ENCODE data around the gene CFHR2.
"Not testable (repeated sequence)": the region's sequence is repeated elsewhere in the genome, so short reads cannot be mapped to it uniquely, and the experiment has no call there.

The CFHR2 gene

DNA sequence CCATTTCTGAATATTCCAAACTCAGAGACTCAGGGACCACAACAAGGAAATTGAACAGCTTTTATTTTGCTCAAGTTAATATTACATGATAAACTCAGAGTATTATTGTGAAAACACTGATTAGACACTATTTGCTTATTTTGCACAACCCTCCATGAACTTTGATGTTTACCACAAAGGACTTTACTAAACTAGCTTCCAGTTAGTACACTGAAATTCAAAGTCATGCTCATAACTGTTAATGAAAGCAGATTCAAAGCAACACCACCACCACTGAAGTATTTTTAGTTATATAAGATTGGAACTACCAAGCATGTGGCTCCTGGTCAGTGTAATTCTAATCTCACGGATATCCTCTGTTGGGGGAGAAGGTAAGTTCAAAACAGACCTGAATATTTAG, at the start of gene CFHR2:
Gene CFHR2, plus strand, starts transcription at position 171 of the 400 bp plus-strand sequence. Its CDS starts 143 bp downstream, at position 314.
- not testable (repeated sequence) for DNase-seq (ENCODE audit: insufficient read length, low spot score)
- FAIRE-seq: peak; percentile 90

DNA sequence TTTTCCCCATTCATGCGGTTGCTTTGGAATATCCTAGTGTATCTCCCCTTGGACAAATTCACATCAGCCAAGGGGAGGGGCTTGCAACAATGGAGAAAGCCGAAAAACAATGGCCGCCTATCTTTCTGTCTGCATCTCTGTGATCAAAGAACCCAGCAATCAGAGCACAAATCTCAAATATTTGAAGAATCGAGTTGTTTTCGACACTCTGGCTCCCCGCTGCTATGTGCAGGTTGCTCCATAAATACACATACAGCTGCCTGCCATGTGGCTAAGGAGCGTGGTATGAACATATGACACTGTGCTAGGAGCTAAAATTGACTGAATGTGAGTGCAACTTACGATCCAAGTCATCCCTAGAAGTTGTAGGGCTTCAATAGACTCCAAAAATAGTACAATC, 47.2 kb upstream of the CFHR2 start:
- no peak for DNase-seq (ENCODE audit: insufficient read length, low spot score)
- no peak for TF ChIP-seq POLR2A (IDR thresholded peaks at IDR 0.05; ENCODE audit: low read depth, low read length)
- FAIRE-seq: no peak

DNA sequence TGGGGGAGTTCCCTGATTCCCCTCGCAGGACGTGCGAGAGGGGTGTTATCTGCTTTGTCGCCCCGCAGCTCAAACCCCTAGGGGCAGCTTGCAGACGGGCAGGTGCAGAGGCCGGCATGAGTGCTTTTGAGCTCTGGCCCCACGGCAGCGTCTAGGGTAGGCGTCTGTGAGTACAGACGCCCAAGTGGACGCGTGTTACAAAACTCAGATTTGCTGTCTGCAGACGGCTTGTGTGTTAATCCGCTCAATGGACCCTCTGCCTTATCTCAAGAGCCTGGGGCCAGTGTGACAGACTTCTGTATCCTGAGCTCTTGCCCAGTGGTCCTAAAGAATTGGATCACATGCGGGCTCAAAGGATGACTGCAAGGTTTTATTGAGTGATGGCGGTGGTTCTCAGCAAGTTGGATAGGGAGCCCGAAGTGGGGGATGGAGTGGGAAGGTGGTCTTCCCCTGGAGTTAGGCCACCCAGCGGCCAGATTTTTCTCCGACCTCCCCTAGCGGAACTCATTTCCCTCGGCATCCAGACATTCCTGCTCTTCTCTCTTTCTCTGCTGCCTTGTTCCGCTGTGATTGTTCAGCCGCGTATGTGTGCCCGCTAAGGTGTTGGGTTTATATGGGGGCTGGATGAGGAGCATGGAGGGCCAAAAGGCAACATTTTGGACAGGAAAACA, 46.2 kb upstream of the CFHR2 start:
- no peak for TF ChIP-seq POLR2A (IDR thresholded peaks at IDR 0.05; ENCODE audit: low read depth, low read length)
- DNase-seq (ENCODE audit: insufficient read length, low spot score) (no peak), FAIRE-seq (no peak)

DNA sequence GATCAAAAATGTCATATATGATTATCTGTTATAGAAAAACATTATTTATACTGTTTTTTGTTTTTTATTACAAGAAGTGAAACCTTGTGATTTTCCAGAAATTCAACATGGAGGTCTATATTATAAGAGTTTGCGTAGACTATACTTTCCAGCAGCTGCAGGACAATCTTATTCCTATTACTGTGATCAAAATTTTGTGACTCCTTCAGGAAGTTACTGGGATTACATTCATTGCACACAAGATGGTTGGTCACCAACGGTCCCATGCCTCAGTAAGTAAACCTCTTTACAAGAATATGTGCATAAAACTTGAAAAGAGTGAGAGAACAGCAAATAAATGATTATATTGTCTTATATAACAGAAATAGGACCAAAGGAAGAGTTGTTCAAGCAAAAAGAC, 41.2 kb upstream of the CFHR2 start:
- no peak for TF ChIP-seq POLR2A (IDR thresholded peaks at IDR 0.05; ENCODE audit: low read depth, low read length)
- FAIRE-seq (no peak), DNase-seq (ENCODE audit: insufficient read length, low spot score) (no peak)

DNA sequence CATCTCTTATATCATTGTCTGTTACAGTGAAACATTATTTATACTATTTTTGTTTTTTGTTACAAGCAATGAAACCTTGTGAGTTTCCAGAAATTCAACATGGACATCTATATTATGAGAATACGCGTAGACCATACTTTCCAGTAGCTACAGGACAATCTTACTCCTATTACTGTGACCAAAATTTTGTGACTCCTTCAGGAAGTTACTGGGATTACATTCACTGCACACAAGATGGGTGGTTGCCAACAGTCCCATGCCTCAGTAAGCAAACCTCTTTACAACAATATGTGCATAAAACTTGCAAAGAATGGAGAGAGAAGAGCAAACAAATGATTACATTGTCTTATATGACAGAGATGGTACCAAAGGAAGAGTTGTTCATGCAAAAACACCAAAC, 33.3 kb upstream of the CFHR2 start:
- FAIRE-seq: no peak
- DNase-seq (ENCODE audit: insufficient read length, low spot score): no peak
- TF ChIP-seq POLR2A (IDR thresholded peaks at IDR 0.05; ENCODE audit: low read depth, low read length): no peak

DNA sequence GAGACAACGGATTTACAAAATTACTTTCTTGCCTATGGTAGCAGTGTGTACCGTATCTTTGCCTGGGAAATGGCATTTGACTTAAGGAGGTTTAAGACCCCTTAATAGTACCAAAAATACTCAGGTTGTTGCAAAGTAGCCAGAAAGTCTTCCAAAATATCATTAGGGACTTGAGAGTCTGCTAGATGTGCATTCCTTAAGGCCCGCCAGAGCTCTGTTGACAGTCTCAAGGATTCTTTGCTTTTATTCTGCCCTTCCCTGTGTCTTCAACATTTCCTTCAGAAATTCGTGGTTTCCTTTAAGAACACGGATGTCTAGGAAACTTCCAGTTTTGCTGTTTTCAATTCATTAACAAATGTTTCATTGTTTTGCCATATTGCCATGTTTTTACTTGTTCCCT, 31.3 kb upstream of the CFHR2 start:
- not testable (repeated sequence) for DNase-seq (ENCODE audit: insufficient read length, low spot score); FAIRE-seq

DNA sequence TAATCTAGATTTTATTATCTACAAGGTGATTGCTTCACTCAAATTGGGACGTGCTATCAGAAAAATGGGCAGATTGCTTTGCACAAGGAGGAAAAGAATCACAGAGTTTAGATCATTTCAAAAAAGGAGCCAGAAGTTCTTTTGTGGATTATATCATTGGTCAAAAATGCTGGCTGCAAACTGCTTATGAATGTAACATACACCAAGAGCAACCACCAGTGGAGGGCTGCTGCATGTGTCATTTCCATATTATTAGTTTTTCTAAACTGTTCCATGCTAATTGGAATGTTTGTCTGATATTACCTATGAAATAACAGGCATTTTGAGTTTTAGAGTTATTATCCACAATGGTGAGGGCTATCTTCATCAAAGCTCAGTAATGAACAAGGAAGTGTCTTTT, 16.7 kb upstream of the CFHR2 start:
- peak; percentile 77 for FAIRE-seq
- not testable (repeated sequence) for DNase-seq (ENCODE audit: insufficient read length, low spot score)

DNA sequence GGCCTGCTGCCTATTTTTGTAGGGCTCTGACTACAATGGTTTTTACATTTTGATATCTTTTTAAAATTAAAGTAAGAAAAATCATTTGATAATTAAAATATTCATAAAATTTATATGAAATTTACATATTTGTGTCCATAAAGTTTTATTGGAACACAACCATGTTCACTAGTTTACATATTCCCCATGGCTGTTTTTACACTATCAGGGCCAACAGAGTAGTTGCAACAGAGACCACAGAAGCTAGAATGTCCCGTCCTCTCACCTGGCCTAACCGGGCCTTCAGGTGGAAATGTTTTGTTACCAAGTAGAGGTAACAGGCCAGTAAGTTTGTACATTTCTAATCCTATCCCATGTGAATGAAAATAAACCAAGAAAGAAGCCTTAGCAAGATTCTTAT, 10.7 kb upstream of the CFHR2 start:
- DNase-seq (ENCODE audit: insufficient read length, low spot score); FAIRE-seq: not testable (repeated sequence)

DNA sequence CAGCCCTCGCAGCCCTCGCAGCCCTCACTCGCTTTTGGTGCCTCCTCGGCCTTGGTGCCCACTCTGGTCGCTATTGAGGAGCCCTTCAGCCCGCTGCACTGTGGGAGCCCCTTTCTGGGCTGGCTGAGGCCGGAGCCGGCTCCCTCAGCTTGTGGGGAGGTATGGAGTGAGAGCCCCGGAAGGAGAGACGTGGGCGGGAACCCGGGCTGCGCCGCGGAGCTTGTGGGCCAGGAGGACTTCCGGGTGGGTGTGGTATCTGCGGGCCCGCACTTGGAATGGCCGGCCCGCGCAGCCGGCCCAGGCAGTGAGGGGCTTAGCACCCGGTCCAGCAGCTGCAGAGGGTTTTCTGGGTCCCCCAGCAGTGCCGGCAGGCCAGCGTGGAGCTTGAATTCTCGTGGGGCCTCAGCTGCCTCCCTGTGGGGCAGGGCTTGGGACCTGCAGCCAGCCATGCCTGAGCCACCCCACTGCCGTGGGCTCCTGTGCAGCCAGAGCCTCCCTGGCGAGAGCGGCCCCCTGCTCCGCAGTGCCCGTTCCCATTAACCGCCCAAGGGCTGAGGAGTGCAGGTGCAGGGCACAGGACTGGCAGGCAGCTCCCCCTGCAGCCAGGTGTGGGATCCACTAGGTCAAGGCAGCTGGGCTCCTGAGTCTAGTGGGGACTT, 9.9 kb upstream of the CFHR2 start:
- FAIRE-seq (no peak), DNase-seq (ENCODE audit: insufficient read length, low spot score) (no peak)
- TF ChIP-seq POLR2A (IDR thresholded peaks at IDR 0.05; ENCODE audit: low read depth, low read length): no peak

DNA sequence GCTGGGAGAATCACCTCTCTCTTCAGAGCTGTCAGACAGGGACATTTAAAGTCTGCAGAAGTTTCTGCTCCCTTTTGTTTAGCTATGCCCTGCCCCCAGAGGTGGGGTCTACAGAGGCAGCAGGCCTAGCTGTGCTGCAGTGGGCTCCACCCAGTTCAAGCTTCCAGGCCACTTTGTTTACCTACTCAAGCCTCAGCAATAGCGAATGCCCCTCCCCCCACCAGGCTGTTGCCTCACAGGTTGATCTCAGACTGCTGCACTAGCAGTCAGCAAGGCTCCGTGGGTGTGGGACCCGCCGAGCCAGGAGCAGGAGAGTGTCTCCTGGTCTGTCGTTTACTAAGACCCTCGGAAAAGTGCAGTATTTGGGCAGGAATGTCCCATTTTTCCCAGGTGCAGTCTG, 2.1 kb upstream of the CFHR2 start:
- FAIRE-seq; DNase-seq (ENCODE audit: insufficient read length, low spot score): not testable (repeated sequence)

DNA sequence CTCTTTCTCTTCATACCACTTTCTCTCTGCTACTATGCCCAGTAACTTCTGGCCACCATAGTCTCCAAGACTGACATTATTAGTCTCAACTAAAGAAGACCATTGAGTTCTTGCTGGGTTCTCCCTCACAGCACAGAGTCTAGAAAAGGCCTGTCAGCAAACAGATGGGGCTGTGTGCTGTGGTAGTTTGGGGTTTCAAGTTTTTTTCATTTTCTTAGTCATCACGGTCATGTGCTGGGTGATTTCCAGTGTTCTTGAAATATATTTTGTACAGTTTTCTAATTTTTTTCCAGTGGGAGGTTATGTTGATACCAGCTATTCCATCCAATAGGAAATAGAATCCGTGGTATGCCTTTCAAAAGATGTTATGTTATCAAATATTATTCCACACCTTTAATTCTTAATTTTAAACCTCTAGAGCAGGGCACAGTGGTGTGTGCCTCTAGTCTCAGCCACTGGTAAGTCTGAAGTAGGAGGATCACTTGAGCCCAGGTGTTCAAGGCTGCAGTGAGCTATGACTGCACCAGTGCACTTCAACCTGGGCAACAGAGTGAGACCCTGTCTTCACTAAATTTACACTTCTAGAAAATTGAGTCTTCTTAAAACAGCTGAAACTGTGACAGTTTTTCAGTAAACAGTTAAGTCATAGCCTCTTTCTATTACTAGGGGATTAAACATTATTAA, 8.3 kb downstream of the CFHR2 start:
- DNase-seq (ENCODE audit: insufficient read length, low spot score): no peak
- no peak for TF ChIP-seq POLR2A (IDR thresholded peaks at IDR 0.05; ENCODE audit: low read depth, low read length)
- no peak for FAIRE-seq

DNA sequence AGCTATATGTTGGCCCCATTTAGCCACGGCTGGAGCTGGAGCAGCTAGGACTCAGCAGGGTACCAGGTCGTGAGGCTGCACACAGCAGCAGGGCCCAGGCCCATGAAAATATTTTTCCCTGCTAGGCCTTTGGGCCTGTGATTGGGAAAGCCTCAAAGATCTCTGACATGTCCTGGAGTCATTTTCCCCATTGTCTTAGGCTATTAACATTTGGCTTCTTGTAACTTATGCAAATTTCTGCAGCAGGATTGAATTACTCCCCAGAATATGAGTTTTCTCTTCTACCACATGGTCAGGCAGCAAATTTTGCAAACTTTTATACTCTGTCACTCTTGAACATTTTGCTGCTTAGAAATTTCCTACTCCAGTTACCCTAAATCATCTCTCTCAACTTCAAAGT, 11.2 kb downstream of the CFHR2 start:
- no peak for DNase-seq (ENCODE audit: insufficient read length, low spot score)
- FAIRE-seq: no peak
- TF ChIP-seq POLR2A (IDR thresholded peaks at IDR 0.05; ENCODE audit: low read depth, low read length): no peak

DNA sequence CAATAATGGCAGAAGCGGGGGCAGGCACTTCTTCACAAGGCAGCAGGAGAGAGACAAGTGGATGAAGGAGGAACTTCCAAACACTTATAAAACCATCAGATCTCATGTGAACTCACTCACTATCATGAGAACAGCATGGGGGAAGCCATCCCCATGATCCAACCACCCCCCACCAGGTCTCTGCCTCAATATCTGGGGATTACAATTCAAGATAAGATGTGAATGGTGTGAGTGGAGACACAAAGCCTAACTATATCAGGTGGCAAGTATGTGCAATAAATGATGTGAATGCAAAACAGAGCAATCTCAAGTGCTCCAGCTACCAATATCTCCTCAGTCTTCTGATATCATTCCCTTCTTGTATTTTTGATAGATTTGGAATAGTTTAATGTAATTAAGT, 12.4 kb downstream of the CFHR2 start:
- no peak for FAIRE-seq
- DNase-seq (ENCODE audit: insufficient read length, low spot score): no peak
- no peak for TF ChIP-seq POLR2A (IDR thresholded peaks at IDR 0.05; ENCODE audit: low read depth, low read length)

DNA sequence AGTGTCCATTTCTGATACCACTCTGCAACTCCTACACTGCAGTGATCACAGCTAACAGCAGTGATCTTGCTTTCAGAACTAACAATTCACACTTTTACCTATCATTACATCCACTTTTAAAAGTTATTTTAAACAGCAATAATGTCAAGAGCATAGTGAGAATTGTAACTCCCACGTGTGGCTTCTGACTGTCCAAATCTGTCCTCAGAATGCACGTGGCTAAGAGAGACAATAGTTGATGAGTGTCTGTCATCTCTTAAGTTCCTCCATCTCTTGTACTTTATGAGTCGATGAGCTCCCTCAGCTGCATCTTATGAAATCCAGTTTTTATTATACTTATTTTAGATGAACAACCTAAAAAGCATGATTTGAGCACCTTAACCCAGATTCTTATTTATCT, 17.3 kb downstream of the CFHR2 start:
- no peak for FAIRE-seq
- no peak for TF ChIP-seq POLR2A (IDR thresholded peaks at IDR 0.05; ENCODE audit: low read depth, low read length)

DNA sequence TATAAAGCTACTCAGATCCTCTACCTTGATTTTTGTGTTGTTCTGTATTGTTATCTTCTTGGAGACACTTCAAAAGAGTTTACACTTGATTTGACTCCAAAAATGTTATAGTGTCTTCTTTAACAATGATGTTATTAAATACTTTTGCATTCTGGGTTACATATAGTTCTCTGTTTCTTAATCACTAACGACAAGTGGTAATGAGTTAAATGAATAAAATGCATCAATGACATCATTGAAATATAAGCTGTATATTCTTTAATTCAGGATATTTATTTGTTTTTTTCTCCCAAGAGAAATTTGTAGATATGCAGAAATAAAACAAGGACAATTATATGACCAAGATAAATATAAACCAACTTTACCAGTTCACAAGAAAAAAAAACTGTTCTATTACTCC, 26.6 kb downstream of the CFHR2 start:
- no peak for DNase-seq (ENCODE audit: insufficient read length, low spot score)
- no peak for TF ChIP-seq POLR2A (IDR thresholded peaks at IDR 0.05; ENCODE audit: low read depth, low read length)
- no peak for FAIRE-seq

More for the DNA sequence above, 17.3 kb downstream of the CFHR2 start:
- DNase-seq (ENCODE audit: insufficient read length, low spot score): no peak
